Suprapubic skin (tissue), 4 donors: Measurements from ENCODE around the gene MARCHF4. TPM values are rescaled to one million over a fixed set of nuclear protein-coding genes. Genes with fewer than 3 reads are reported as not detected.

ENCODE experiments used
- DNase-seq, 2 donors: peaks; one replicate each; pipeline ENCODE4 v3.0.0-alpha.2; 2019; ENCODE audit warnings: low spot score in 2 of 2
- H3K27ac ChIP-seq: fragments of 200-600 bp; sonication (generic); one replicate; pipeline ENCODE4 v1.5.1; 2019
- H3K27me3 ChIP-seq: fragments of 200-600 bp; sonication (generic); one replicate; pipeline ENCODE4 v1.5.1; 2019
- H3K36me3 ChIP-seq: fragments of 200-600 bp; sonication (generic); one replicate; pipeline ENCODE4 v1.5.1; 2019
- H3K4me1 ChIP-seq: fragments of 200-600 bp; sonication (generic); one replicate; pipeline ENCODE4 v1.5.1; 2019
- H3K4me3 ChIP-seq: fragments of 200-600 bp; sonication (generic); one replicate; pipeline ENCODE4 v1.5.1; 2019; ENCODE audit warnings: mild to moderate bottlenecking
- H3K9me3 ChIP-seq: fragments of 200-600 bp; sonication (generic); one replicate; pipeline ENCODE4 v1.5.1; 2019
- CTCF ChIP-seq, 2 donors: fragments of 200-600 bp in 1 of 2; fragments of 450-650 bp in 1 of 2; sonication (generic) in 1 of 2; IDR thresholded peaks; one replicate each; pipeline ENCODE4 v1.5.1; 2016 to 2019; ENCODE audit warnings: antibody characterized with exemption in 2 of 2, mild to moderate bottlenecking in 1 of 2, moderate library complexity in 1 of 2
- EP300 ChIP-seq: sonication (generic); formaldehyde crosslinking; IDR thresholded peaks from one replicate; pipeline ENCODE4 v1.6.1; 2017; ENCODE audit warnings: antibody characterized with exemption
- POLR2A ChIP-seq, 2 donors: fragments of 450-650 bp; IDR thresholded peaks; one replicate each; pipeline ENCODE4 v1.6.1; 2017; ENCODE audit warnings: antibody characterized with exemption in 2 of 2, mild to moderate bottlenecking in 2 of 2, moderate library complexity in 2 of 2
- POLR2AphosphoS5 ChIP-seq, 3 donors: sonication (generic); formaldehyde crosslinking; IDR thresholded peaks; one replicate each; pipeline ENCODE4 v1.6.1; 2017; ENCODE audit warnings: antibody characterized with exemption in 3 of 3
- WGBS: methylation state at CpG from one replicate; pipeline ENCODE4 v1.1.5; 2018; 5-methylcytosine and 5-hydroxymethylcytosine counted together
- total RNA-seq, 4 donors: library from RNA; depleted of rRNA; stranded (reverse); fragments of >200 nt; gene quantifications; one replicate each; pipeline ENCODE4 v1.1.0, GENCODE V29; 2016

MARCHF4 gene
- total RNA-seq, 4 donors from 2014 or later: 0.23 to 0.49 TPM; not detected in 2

- Histone ChIP-seq H3K4me1 (peaks cover 5% of the 10 kb centered on the region), H3K27ac (no peak overlapping the region), H3K9me3 (no peaks in the 10 kb centered on the region), H3K4me3 (no peak overlapping the region), H3K36me3 (peaks cover 31% of the 10 kb centered on the region), H3K27me3 (no peaks in the 10 kb centered on the region)
- DNase-seq: no peak
- no peak for TF ChIP-seq CTCF (IDR thresholded peaks at IDR 0.05)
- TF ChIP-seq POLR2A (IDR thresholded peaks at IDR 0.05): no peak
- TF ChIP-seq EP300: no peak
- TF ChIP-seq POLR2AphosphoS5 (IDR thresholded peaks at IDR 0.05): no peak
- 79% methylated on average over 3 of the region's 3 CpGs for WGBS
Measured at GRCh38 chr2:216415541-216415940, 43.3 kb upstream of the MARCHF4 start.

- no peak for TF ChIP-seq CTCF (IDR thresholded peaks at IDR 0.05)
- TF ChIP-seq POLR2A (IDR thresholded peaks at IDR 0.05): no peak
- no peak for TF ChIP-seq EP300
- TF ChIP-seq POLR2AphosphoS5 (IDR thresholded peaks at IDR 0.05): no peak
- no peak for DNase-seq
Measured at GRCh38 chr2:216414772-216415319, 42.6 kb upstream of the MARCHF4 start.

GRCh38 chr2:216413882-216414281, 41.6 kb upstream of the MARCHF4 start:
- H3K4me3 ChIP-seq: no peak overlapping the region
- no peaks in the 10 kb centered on the region for H3K9me3 ChIP-seq
- H3K27ac ChIP-seq: no peak overlapping the region
- TF ChIP-seq CTCF (IDR thresholded peaks at IDR 0.05) (no peak), POLR2AphosphoS5 (IDR thresholded peaks at IDR 0.05) (no peak), POLR2A (IDR thresholded peaks at IDR 0.05) (no peak)
- 92% methylated on average over 5 of the region's 5 CpGs for WGBS
- peaks cover 5% of the 10 kb centered on the region for H3K4me1 ChIP-seq
- peaks cover 21% of the 10 kb centered on the region for H3K36me3 ChIP-seq
- no peak for DNase-seq
- no peaks in the 10 kb centered on the region for H3K27me3 ChIP-seq

More at GRCh38 chr2:216414772-216415319, 42.6 kb upstream of the MARCHF4 start:
- Histone ChIP-seq H3K4me1 (peaks cover 5% of the 10 kb centered on the region), H3K27me3 (no peaks in the 10 kb centered on the region), H3K4me3 (no peak overlapping the region), H3K27ac (no peak overlapping the region), H3K36me3 (peaks cover 24% of the 10 kb centered on the region), H3K9me3 (no peaks in the 10 kb centered on the region)
- 87% methylated on average over 3 of the region's 3 CpGs for WGBS

- peak in 2 of 3 donors; percentile 68 to 83 for TF ChIP-seq POLR2AphosphoS5 (IDR thresholded peaks at IDR 0.05)
- TF ChIP-seq CTCF (IDR thresholded peaks at IDR 0.05): no peak
- TF ChIP-seq EP300: no peak
- TF ChIP-seq POLR2A (IDR thresholded peaks at IDR 0.05): peak in 1 of 2 donors; percentile 22
- peak; percentile 99 for DNase-seq
- WGBS: 6% methylated on average over 48 of the region's 56 CpGs
Measured at GRCh38 chr2:216412022-216412999, 40.0 kb upstream of the MARCHF4 start, which contains the start of gene SMARCAL1. Gene SMARCAL1 (plus strand): TSS chr2:216412484. CDS start chr2:216414705, 2,221 bp downstream.

GRCh38 chr2:216410550-216410949, 38.3 kb upstream of the MARCHF4 start:
- WGBS: 93% methylated on average over 7 of the region's 7 CpGs

More at GRCh38 chr2:216412022-216412999, 40.0 kb upstream of the MARCHF4 start, which contains the start of gene SMARCAL1:
- no peaks in the 10 kb centered on the region for H3K27me3 ChIP-seq
- no peaks in the 10 kb centered on the region for H3K9me3 ChIP-seq
- H3K27ac ChIP-seq: peak within 1 kb of the TSS; percentile 91
- peaks cover 18% of the 10 kb centered on the region for H3K36me3 ChIP-seq
- H3K4me3 ChIP-seq: peak within 1 kb of the TSS; percentile 70
- peaks cover 5% of the 10 kb centered on the region for H3K4me1 ChIP-seq

More at GRCh38 chr2:216410550-216410949, 38.3 kb upstream of the MARCHF4 start:
- Histone ChIP-seq H3K9me3 (no peaks in the 10 kb centered on the region), H3K27ac (no peak overlapping the region), H3K4me1 (peaks cover 5% of the 10 kb centered on the region), H3K36me3 (peaks cover 6% of the 10 kb centered on the region), H3K4me3 (no peak overlapping the region), H3K27me3 (no peaks in the 10 kb centered on the region)
- DNase-seq: no peak
- TF ChIP-seq CTCF (IDR thresholded peaks at IDR 0.05) (no peak), EP300 (no peak), POLR2A (IDR thresholded peaks at IDR 0.05) (no peak), POLR2AphosphoS5 (IDR thresholded peaks at IDR 0.05) (no peak)
